ENCODE measurements around the gene EXOC6B. TPM values are rescaled to one million over a fixed set of nuclear protein-coding genes. Genes with fewer than 3 reads are reported as not detected.

Gene EXOC6B
- total RNA-seq, 1 experiment from 2014 or later: 34.3 TPM

- Histone ChIP-seq H3K79me2 (ENCODE audit: low read depth) (0 out of 2 replicates have a peak, but pooled peaks cover 3% of the 10 kb centered on the region), H3K27me3 (ENCODE audit: insufficient read depth, low read depth) (no peaks in the 10 kb centered on the region), H3F3A (ENCODE audit: insufficient read depth, low read depth) (no peaks in the 10 kb centered on the region; the same call in 1 of the 2 replicates), H3K4me3 (no peak overlapping the region), H2AFZ (no peak overlapping the region), H3K4me2 (peak overlapping the region; percentile 45), H3K9me2 (ENCODE audit: insufficient read depth) (no peaks in the 10 kb centered on the region; the same call in 1 of the 2 replicates), H3K4me1 (replicated peaks; ENCODE audit: insufficient read depth) (peaks cover 16% of the 10 kb centered on the region), H3K36me3 (ENCODE audit: low read depth) (no peaks in the 10 kb centered on the region), H4K20me1 (ENCODE audit: insufficient read depth) (no peaks in the 10 kb centered on the region), H3K9me3 (ENCODE audit: insufficient read depth, low read depth) (no peaks in the 10 kb centered on the region), H3K27ac (peak overlapping the region; percentile 33)
- TF ChIP-seq EZH2 (IDR thresholded peaks at IDR 0.05; ENCODE audit: low read depth) (no peak), CTCF (conservative IDR thresholded peaks at IDR 0.05) (no peak)
- ChIA-PET CTCF (no interaction called here), POLR2A (ENCODE audit: unreplicated experiment) (interaction anchor here (0.5 kb wide), 1 partner anchor 39 kb away, joined by 6 read pairs; no protein-coding TSS in a partner anchor)
- intact Hi-C loops (cut with micrococcal nuclease; ENCODE audit: unreplicated experiment): no loop called here
- DNase-seq: peak in 1 of 2 experiments; percentile 47
- BruUV-seq (replicated peaks): no TSS peak
These were observed 31.3 kb downstream of the EXOC6B start for GRCh38 chr2:72794572-72794971.

- H3K27ac ChIP-seq: peak overlapping the region; percentile 33
- H3K27me3 ChIP-seq (ENCODE audit: insufficient read depth, low read depth): no peaks in the 10 kb centered on the region
- intact Hi-C loops (cut with micrococcal nuclease; ENCODE audit: unreplicated experiment): no loop called here
- no TSS peak for BruUV-seq (replicated peaks)
- CTCF ChIA-PET: no interaction called here
- no peak overlapping the region for H2AFZ ChIP-seq
- POLR2A ChIA-PET (ENCODE audit: unreplicated experiment): interaction anchor here (0.5 kb wide), 1 partner anchor 38 kb away, joined by 6 read pairs; no protein-coding TSS in a partner anchor
- H3K4me2 ChIP-seq: no peak overlapping the region
- TF ChIP-seq CTCF (conservative IDR thresholded peaks at IDR 0.05) (no peak), EZH2 (IDR thresholded peaks at IDR 0.05; ENCODE audit: low read depth) (no peak)
- H4K20me1 ChIP-seq (ENCODE audit: insufficient read depth): no peaks in the 10 kb centered on the region
- no peaks in the 10 kb centered on the region for H3K9me3 ChIP-seq (ENCODE audit: insufficient read depth, low read depth)
- H3K79me2 ChIP-seq (ENCODE audit: low read depth): peaks cover 3% of the 10 kb centered on the region; the same call in 1 of the 2 replicates
- peaks cover 20% of the 10 kb centered on the region for H3K4me1 ChIP-seq (replicated peaks; ENCODE audit: insufficient read depth)
- no peak overlapping the region for H3K4me3 ChIP-seq
- H3K36me3 ChIP-seq (ENCODE audit: low read depth): no peaks in the 10 kb centered on the region
- DNase-seq: no peak
- H3K9me2 ChIP-seq (ENCODE audit: insufficient read depth): no peaks in the 10 kb centered on the region; the same call in 1 of the 2 replicates
- no peaks in the 10 kb centered on the region; the same call in 1 of the 2 replicates for H3F3A ChIP-seq (ENCODE audit: insufficient read depth, low read depth)
These were observed 31.9 kb downstream of the EXOC6B start for GRCh38 chr2:72793798-72794440.

DNA sequence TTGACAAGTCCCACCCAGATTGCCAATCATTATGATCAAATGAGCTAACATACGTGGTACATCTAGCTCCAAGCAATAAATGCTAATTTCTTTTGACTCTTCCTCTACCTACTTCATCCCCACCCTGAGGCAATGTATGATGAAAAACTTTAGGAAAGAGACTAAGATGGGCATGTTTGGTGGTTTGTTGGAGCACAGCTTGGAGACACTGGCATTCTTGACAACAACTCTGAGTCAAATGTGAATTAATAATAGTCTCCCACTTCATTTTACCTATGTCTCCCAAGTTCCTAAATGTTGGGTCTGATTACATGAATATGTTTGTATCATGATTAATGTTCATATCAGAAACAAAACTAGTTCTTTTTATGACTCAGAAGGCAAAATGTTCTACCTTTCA lies 36.6 kb downstream of the EXOC6B start:
- Histone ChIP-seq H4K20me1 (ENCODE audit: insufficient read depth) (no peaks in the 10 kb centered on the region), H3K4me2 (no peak overlapping the region), H3K4me3 (no peak overlapping the region), H3K27ac (no peak overlapping the region), H3K9me2 (ENCODE audit: insufficient read depth) (no peaks in the 10 kb centered on the region), H3K9me3 (ENCODE audit: insufficient read depth, low read depth) (no peaks in the 10 kb centered on the region; the same call in 1 of the 2 replicates), H3K4me1 (replicated peaks; ENCODE audit: insufficient read depth) (peaks cover 8% of the 10 kb centered on the region), H3K27me3 (ENCODE audit: insufficient read depth, low read depth) (no peaks in the 10 kb centered on the region), H3K36me3 (ENCODE audit: low read depth) (no peaks in the 10 kb centered on the region), H2AFZ (no peak overlapping the region), H3K79me2 (ENCODE audit: low read depth) (no peaks in the 10 kb centered on the region; the same call in none of the 2 replicates), H3F3A (ENCODE audit: insufficient read depth, low read depth) (no peaks in the 10 kb centered on the region)
- intact Hi-C loops (cut with micrococcal nuclease; ENCODE audit: unreplicated experiment): no loop called here
- TF ChIP-seq CTCF (conservative IDR thresholded peaks at IDR 0.05): no peak
- TF ChIP-seq EZH2 (IDR thresholded peaks at IDR 0.05; ENCODE audit: low read depth): no peak
- ChIA-PET CTCF (no interaction called here), POLR2A (ENCODE audit: unreplicated experiment) (interaction anchor here (0.6 to 0.7 kb wide), 2 partner anchors 160 to 418 kb away, joined by 3 read pairs; no protein-coding TSS in a partner anchor)
- DNase-seq: no peak
- no TSS peak for BruUV-seq (replicated peaks)
